A549 treated with ZK216348 at 1 μM for 4 hours (cell line): ENCODE measurements around the gene PRKCQ. TPM values are rescaled to one million over a fixed set of nuclear protein-coding genes. Genes with fewer than 3 reads are reported as not detected.

Source experiments
- total RNA-seq: library from RNA; stranded (reverse); fragments of 200-300 nt; extraction: Qiagen RNA extraction; gene quantifications from 5 replicates; pipeline ENCODE4 v1.2.3, GENCODE V29; 2022; ENCODE audit warnings: low read depth

PRKCQ gene
- 3.9 to 4.8 TPM (median 4.3 TPM) in 5 replicates for total RNA-seq

DNA sequence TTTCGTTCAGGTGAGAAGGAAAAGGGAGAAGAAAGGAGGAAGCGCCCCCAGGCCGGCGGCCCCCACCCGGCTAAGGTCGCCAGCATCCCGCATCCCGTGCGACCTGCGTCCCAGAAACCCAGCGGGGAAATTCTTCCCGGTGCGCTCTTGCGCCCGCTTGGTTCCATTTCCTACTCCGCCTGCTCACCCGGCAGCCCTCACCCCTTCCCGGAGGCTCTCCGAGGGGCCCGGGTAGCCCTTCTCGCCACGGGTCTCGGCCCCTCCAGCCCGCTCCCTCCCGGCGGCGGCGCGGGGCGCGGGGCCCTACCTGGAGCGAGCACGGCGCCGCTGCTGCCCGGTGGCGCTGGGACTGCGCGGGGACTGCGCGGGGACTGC, at the start of gene PRKCQ:
Gene PRKCQ, minus strand, starts transcription at position 373 of the 375 bp plus-strand sequence. CDS start 65,141 bp downstream, outside the sequence.

